ENCODE measurements around the gene KRTAP1-5.
"Not testable (repeated sequence)": the region's sequence is repeated elsewhere in the genome, so short reads cannot be mapped to it uniquely, and the experiment has no call there.

The KRTAP1-5 gene

GRCh38 chr17:41067281-41067680, 40.3 kb upstream of the KRTAP1-5 start:
- no peaks in the 10 kb centered on the region for H3K36me3 ChIP-seq (ENCODE audit: control insufficient read depth, insufficient read depth, low read length)
- no peak for DNase-seq (ENCODE audit: extremely low read depth, insufficient read length)
- TF ChIP-seq CTCF (IDR thresholded peaks at IDR 0.05; ENCODE audit: insufficient read depth, low read length, poor library complexity, severe bottlenecking), result no peak

GRCh38 chr17:41065829-41066624, 39.0 kb upstream of the KRTAP1-5 start, which contains the start of gene KRTAP2-4:
Gene KRTAP2-4 (minus strand): TSS chr17:41065879. CDS start chr17:41065845, 34 bp downstream.
- Histone ChIP-seq H3K27me3 (replicated peaks; ENCODE audit: control insufficient read depth, insufficient read depth, low read length) (no peaks in the 10 kb centered on the region; the same call in 1 of the 2 replicates), H3K36me3 (ENCODE audit: control insufficient read depth, insufficient read depth, low read length) (no peaks in the 10 kb centered on the region), H3K4me3 (replicated peaks; ENCODE audit: low read depth, low read length) (no peak within 1 kb of the TSS)
- no peak for DNase-seq (ENCODE audit: extremely low read depth, insufficient read length)
- TF ChIP-seq CTCF (IDR thresholded peaks at IDR 0.05; ENCODE audit: insufficient read depth, low read length, poor library complexity, severe bottlenecking), result no peak

More at GRCh38 chr17:41067281-41067680, 40.3 kb upstream of the KRTAP1-5 start:
- Histone ChIP-seq H3K4me3 (replicated peaks; ENCODE audit: low read depth, low read length) (no peak overlapping the region), H3K27me3 (replicated peaks; ENCODE audit: control insufficient read depth, insufficient read depth, low read length) (no peaks in the 10 kb centered on the region)

GRCh38 chr17:41065016-41065689, 38.1 kb upstream of the KRTAP1-5 start:
- not testable (repeated sequence) for H3K36me3 ChIP-seq (ENCODE audit: control insufficient read depth, insufficient read depth, low read length); H3K4me3 ChIP-seq (replicated peaks; ENCODE audit: low read depth, low read length); H3K27me3 ChIP-seq (replicated peaks; ENCODE audit: control insufficient read depth, insufficient read depth, low read length); DNase-seq (ENCODE audit: extremely low read depth, insufficient read length)

GRCh38 chr17:41064301-41064700, 37.3 kb upstream of the KRTAP1-5 start:
- no peaks in the 10 kb centered on the region; the same call in 1 of the 2 replicates for H3K27me3 ChIP-seq (replicated peaks; ENCODE audit: control insufficient read depth, insufficient read depth, low read length)
- DNase-seq (ENCODE audit: extremely low read depth, insufficient read length), result no peak
- H3K4me3 ChIP-seq (replicated peaks; ENCODE audit: low read depth, low read length), result no peak overlapping the region
- no peaks in the 10 kb centered on the region for H3K36me3 ChIP-seq (ENCODE audit: control insufficient read depth, insufficient read depth, low read length)
- no peak for TF ChIP-seq CTCF (IDR thresholded peaks at IDR 0.05; ENCODE audit: insufficient read depth, low read length, poor library complexity, severe bottlenecking)

- Histone ChIP-seq H3K4me3 (replicated peaks; ENCODE audit: low read depth, low read length) (no peak overlapping the region), H3K36me3 (ENCODE audit: control insufficient read depth, insufficient read depth, low read length) (no peaks in the 10 kb centered on the region), H3K27me3 (replicated peaks; ENCODE audit: control insufficient read depth, insufficient read depth, low read length) (no peaks in the 10 kb centered on the region; the same call in 1 of the 2 replicates)
- DNase-seq (ENCODE audit: extremely low read depth, insufficient read length), result no peak
- no peak for TF ChIP-seq CTCF (IDR thresholded peaks at IDR 0.05; ENCODE audit: insufficient read depth, low read length, poor library complexity, severe bottlenecking)
Measured at GRCh38 chr17:41063449-41063848, 36.4 kb upstream of the KRTAP1-5 start.

- no peaks in the 10 kb centered on the region; the same call in 1 of the 2 replicates for H3K27me3 ChIP-seq (replicated peaks; ENCODE audit: control insufficient read depth, insufficient read depth, low read length)
- H3K36me3 ChIP-seq (ENCODE audit: control insufficient read depth, insufficient read depth, low read length), result no peaks in the 10 kb centered on the region
- H3K4me3 ChIP-seq (replicated peaks; ENCODE audit: low read depth, low read length), result no peak overlapping the region
- DNase-seq (ENCODE audit: extremely low read depth, insufficient read length), result no peak
- no peak for TF ChIP-seq CTCF (IDR thresholded peaks at IDR 0.05; ENCODE audit: insufficient read depth, low read length, poor library complexity, severe bottlenecking)
Measured at GRCh38 chr17:41061964-41062363, 35.0 kb upstream of the KRTAP1-5 start.

Measured in GM06990 (cell line).